ENCODE data around the gene FAT1. TPM values are rescaled to one million over a fixed set of nuclear protein-coding genes. Genes with fewer than 3 reads are reported as not detected.
A peak's percentile ranks its signal among the peaks of the same experiment; 100 is the strongest.

The FAT1 gene
- total RNA-seq, 2 donors from 2014 or later: 70.3 to 89.5 TPM

GRCh38 chr4:186591651-186592050 is 132.0 kb downstream of the FAT1 start:
- Histone ChIP-seq H3K4me1 (no peaks in the 10 kb centered on the region), H3K4me3 (no peak overlapping the region), H3K9me3 (no peaks in the 10 kb centered on the region), H3K27me3 (no peaks in the 10 kb centered on the region), H3K36me3 (peaks cover 44% of the 10 kb centered on the region), H3K27ac (no peak overlapping the region)
- TF ChIP-seq CTCF (IDR thresholded peaks at IDR 0.05): no peak
- no peak for DNase-seq (ENCODE audit: low spot score)

GRCh38 chr4:186588503-186588902 is 135.2 kb downstream of the FAT1 start:
- Histone ChIP-seq H3K4me1 (no peaks in the 10 kb centered on the region), H3K27me3 (no peaks in the 10 kb centered on the region), H3K4me3 (no peak overlapping the region), H3K9me3 (no peaks in the 10 kb centered on the region), H3K36me3 (peaks cover 15% of the 10 kb centered on the region), H3K27ac (no peak overlapping the region)
- no peak for DNase-seq (ENCODE audit: low spot score)
- no peak for TF ChIP-seq CTCF (IDR thresholded peaks at IDR 0.05)

GRCh38 chr4:186587416-186588018 is 136.1 kb downstream of the FAT1 start:
- H3K9me3 ChIP-seq: no peaks in the 10 kb centered on the region
- no peak overlapping the region for H3K27ac ChIP-seq
- H3K4me3 ChIP-seq: no peak overlapping the region
- peaks cover 8% of the 10 kb centered on the region for H3K36me3 ChIP-seq
- TF ChIP-seq CTCF (IDR thresholded peaks at IDR 0.05): peak; percentile 83 to 93
- peak; percentile 82 for DNase-seq (ENCODE audit: low spot score)
- H3K4me1 ChIP-seq: no peaks in the 10 kb centered on the region
- H3K27me3 ChIP-seq: no peaks in the 10 kb centered on the region

- no peak for DNase-seq (ENCODE audit: low spot score)
- no peaks in the 10 kb centered on the region for H3K9me3 ChIP-seq
- H3K27me3 ChIP-seq: no peaks in the 10 kb centered on the region
- no peak overlapping the region for H3K27ac ChIP-seq
- no peak overlapping the region for H3K4me3 ChIP-seq
- no peaks in the 10 kb centered on the region for H3K4me1 ChIP-seq
- peaks cover 8% of the 10 kb centered on the region for H3K36me3 ChIP-seq
- TF ChIP-seq CTCF (IDR thresholded peaks at IDR 0.05): no peak
Observed at GRCh38 chr4:186586205-186586604, 137.5 kb downstream of the FAT1 start.

GRCh38 chr4:186584912-186585311 is 138.7 kb downstream of the FAT1 start:
- Histone ChIP-seq H3K4me1 (no peaks in the 10 kb centered on the region), H3K9me3 (no peaks in the 10 kb centered on the region), H3K4me3 (no peak overlapping the region), H3K27ac (no peak overlapping the region), H3K27me3 (no peaks in the 10 kb centered on the region), H3K36me3 (peaks cover 8% of the 10 kb centered on the region)
- TF ChIP-seq CTCF (IDR thresholded peaks at IDR 0.05): no peak
- DNase-seq (ENCODE audit: low spot score): no peak

- H3K4me3 ChIP-seq: no peak overlapping the region
- H3K36me3 ChIP-seq: no peaks in the 10 kb centered on the region
- no peak overlapping the region for H3K27ac ChIP-seq
- no peak for DNase-seq (ENCODE audit: low spot score)
- H3K27me3 ChIP-seq: no peaks in the 10 kb centered on the region
- no peak for TF ChIP-seq CTCF (IDR thresholded peaks at IDR 0.05)
- no peaks in the 10 kb centered on the region for H3K4me1 ChIP-seq
- H3K9me3 ChIP-seq: no peaks in the 10 kb centered on the region
Observed at GRCh38 chr4:186581421-186581820, 142.2 kb downstream of the FAT1 start.
